Adrenal gland (tissue), 5 donors: ENCODE measurements around the gene CTNND2.

Source experiments
- POLR2A ChIP-seq, 2 donors: fragments of 450-650 bp; IDR thresholded peaks; one replicate each; pipeline ENCODE4 v1.6.1; 2017; ENCODE audit warnings: antibody characterized with exemption in 2 of 2, mild to moderate bottlenecking in 2 of 2, moderate library complexity in 1 of 2
- TF ChIP-seq, protein P1 (sequence below), 6 experiments: fragments of 450-650 bp in 4 of 6; fragments of 200-600 bp in 2 of 6; sonication (generic) in 1 of 6; IDR thresholded peaks; 1 replicate in 5 of 6; 2 replicates in 1 of 6; pipeline versions ENCODE4 v1.5.1 to v1.8.0; 2016 to 2021; ENCODE audit warnings: antibody characterized with exemption in 6 of 6, mild to moderate bottlenecking in 2 of 6, moderate library complexity in 1 of 6
- donor health status: DM: no; HTN: no; CAD: no.

DNA sequence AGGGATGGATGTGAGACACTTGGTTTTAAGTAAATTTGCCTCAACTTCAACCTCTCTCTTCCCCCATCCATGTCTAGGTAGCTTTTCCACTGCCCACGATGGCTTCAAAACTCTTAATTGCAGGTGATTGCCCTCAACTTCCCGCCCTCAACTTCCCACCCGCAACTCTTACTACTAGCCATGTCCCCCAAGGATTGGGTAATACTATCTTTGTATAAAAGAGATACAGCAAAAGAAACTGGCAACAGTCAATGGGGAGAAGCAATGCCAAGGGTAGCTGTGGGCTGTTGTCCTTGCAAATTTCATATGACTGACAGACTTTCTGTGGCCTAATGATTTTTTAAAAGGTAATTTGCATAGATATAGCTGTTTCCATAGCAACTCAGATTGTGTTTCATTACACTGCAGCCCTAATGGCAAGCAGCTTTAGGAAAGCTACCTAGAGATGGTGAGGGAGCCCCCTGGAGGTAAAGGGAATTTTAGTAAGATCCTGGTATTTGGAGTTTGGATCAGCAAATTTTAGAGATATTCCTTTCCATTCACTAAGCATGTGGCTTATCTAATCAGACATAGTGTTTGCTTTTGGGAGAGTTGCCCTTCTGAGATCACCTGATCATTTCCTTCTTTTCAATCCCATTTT, 721.7 kb downstream of the CTNND2 start:
- no peak for TF ChIP-seq POLR2A (IDR thresholded peaks at IDR 0.05)
- TF ChIP-seq, protein P1, sequence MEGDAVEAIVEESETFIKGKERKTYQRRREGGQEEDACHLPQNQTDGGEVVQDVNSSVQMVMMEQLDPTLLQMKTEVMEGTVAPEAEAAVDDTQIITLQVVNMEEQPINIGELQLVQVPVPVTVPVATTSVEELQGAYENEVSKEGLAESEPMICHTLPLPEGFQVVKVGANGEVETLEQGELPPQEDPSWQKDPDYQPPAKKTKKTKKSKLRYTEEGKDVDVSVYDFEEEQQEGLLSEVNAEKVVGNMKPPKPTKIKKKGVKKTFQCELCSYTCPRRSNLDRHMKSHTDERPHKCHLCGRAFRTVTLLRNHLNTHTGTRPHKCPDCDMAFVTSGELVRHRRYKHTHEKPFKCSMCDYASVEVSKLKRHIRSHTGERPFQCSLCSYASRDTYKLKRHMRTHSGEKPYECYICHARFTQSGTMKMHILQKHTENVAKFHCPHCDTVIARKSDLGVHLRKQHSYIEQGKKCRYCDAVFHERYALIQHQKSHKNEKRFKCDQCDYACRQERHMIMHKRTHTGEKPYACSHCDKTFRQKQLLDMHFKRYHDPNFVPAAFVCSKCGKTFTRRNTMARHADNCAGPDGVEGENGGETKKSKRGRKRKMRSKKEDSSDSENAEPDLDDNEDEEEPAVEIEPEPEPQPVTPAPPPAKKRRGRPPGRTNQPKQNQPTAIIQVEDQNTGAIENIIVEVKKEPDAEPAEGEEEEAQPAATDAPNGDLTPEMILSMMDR (IDR thresholded peaks at IDR 0.05): peak; percentile 34 to 56 (median 48)
